Stimulated activated CD4-positive, alpha-beta T cell treated with anti-CD3 and anti-CD28 coated beads, Interleukin-2, amount 100 ng/mL, for 48 hours (primary cell): ENCODE results near the gene TRMT1.

ENCODE experiments used
- DNase-seq, 2 donors: peaks; one replicate each; pipeline ENCODE4 v3.0.0-alpha.2; 2020

The TRMT1 gene

DNA sequence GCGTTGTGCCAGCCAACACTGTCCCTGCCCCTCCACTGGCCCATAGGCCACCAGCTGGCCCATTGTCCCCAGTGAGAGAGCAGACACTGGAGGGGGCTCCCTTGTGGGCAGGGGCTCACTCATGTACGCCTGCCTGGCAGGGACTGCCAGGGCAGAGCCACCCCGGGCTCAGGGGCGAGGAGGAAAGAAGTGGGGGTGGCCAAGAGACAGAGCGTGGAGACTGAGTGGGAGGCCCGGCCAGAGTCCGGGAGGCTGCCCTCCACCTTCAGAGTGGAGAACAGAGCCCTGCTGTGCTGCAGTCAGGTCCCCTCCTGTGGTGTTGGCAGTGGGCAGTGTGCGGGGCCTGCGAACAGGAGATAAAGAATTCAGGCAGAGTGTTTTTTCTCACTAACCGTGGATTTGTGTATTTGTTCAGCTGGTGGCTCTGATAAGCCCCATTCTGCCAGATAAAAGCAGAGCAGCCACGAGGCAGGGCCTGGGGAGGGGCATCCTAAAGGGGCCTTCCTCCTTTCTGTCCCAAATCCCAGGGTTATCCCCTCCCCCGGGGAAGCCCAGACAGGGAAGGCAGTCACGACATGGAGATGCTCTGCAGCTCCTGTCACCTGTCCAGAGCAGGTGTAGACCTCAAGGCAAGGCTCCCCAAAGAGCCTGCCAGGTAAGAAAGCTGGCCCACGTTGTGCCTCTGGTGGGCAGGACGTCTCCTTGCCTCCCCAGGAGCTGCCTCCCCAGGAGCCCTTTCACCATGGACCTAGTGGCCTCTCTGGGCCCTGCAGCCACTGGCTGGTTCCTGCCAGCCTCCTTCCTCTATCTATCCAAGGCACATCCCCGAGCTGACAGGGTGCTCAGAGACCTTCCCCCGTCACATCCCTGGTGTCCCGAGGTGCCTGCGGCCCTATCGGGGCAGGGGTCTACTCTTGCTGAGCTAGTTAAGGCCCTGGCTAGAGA lies 46.9 kb downstream of the TRMT1 start:
- no peak for DNase-seq

DNA sequence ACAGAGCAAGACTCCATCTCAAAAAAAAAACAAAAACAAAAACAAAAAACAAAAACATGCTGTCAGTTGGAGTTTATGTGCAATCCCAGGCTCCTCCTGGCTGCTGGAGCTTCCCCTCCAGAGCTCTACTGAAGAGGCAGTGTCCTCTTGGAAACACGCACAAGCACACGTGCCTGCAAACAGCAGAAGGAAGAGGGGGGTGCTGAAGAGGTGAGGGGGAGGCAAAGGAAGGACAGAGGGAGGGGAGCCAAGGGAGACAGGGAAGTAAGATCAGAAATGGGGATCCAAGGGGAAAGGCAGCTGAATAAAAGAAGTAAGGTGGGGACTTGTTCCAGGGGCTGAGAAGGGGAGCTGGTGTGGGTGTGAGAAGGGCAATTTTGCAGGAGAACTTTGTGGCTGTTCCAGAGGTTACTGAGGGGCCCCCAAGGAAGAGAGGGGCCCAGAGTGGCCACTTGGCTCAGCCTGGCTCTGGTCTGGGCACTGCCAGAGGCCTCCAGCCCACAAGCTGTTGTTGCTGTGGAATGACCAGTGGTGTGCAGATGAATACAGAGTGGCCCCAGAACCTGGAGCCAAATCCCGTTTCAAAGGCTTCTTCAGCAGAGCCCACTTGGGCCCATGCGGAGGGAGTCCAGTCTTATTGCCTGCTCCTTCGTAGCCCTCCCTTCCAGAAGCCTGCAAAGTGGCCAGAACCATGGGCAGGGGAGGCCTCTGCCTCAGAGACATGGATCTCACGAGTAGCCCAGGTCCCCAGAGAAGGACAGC lies 48.3 kb downstream of the TRMT1 start:
- no peak for DNase-seq

- no peak for DNase-seq
These were observed 49.4 kb downstream of the TRMT1 start for GRCh38 chr19:13066933-13067807.

- DNase-seq = no peak
These were observed 50.3 kb downstream of the TRMT1 start for GRCh38 chr19:13066226-13066625.

- no peak for DNase-seq
These were observed 52.4 kb downstream of the TRMT1 start for GRCh38 chr19:13064092-13064489.

GRCh38 chr19:13063461-13064091 lies 53.0 kb downstream of the TRMT1 start:
- no peak for DNase-seq

- DNase-seq = no peak
These were observed 54.2 kb downstream of the TRMT1 start for GRCh38 chr19:13062317-13062716.

DNA sequence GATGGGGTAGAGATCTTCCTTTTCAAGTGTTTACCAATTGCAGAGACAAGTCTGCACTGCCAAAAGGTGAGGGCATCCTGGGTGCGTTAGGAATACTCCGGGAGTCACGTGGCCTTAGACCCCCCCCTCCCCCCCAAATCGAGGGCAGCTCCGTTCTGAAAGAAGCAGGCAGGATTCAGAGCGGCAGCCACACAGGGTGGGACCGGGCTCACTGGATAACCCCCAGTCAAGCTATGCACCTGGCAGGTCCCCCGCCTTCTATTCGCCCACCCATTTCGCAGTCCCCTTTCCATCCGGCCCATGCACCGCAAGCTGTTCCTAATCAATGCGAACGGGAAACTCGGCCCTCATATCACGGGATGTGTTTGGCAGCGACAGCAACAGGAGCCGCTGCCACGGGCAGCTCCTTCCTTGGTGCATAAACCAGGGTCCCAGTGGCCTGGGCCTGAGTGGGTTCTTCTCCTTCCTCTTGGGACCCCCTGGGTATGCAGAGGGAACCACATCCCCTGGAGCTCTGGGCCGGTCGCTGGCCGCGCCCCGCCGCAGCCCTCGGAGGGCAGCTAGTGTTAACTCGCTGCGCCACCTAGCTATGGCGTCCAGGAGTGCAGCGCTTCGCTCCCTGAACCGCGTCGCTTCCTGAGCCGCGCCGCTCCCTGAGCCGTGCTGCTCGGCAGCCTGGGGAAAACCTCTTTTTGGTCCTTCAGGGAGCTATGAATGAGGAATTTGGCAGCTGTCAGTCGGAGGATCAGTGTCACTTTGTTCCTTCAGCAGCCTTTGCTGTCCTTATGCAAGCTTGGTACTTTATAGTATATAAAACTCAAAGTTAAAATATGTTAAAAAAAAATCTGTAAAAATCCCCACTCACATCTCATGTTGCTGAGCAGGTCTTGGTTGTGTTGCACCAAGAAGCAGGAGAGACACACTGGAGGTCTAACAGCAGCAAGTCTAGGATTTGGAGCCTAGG lies 55.3 kb downstream of the TRMT1 start:
- DNase-seq = peak; percentile 81 to 85

DNA sequence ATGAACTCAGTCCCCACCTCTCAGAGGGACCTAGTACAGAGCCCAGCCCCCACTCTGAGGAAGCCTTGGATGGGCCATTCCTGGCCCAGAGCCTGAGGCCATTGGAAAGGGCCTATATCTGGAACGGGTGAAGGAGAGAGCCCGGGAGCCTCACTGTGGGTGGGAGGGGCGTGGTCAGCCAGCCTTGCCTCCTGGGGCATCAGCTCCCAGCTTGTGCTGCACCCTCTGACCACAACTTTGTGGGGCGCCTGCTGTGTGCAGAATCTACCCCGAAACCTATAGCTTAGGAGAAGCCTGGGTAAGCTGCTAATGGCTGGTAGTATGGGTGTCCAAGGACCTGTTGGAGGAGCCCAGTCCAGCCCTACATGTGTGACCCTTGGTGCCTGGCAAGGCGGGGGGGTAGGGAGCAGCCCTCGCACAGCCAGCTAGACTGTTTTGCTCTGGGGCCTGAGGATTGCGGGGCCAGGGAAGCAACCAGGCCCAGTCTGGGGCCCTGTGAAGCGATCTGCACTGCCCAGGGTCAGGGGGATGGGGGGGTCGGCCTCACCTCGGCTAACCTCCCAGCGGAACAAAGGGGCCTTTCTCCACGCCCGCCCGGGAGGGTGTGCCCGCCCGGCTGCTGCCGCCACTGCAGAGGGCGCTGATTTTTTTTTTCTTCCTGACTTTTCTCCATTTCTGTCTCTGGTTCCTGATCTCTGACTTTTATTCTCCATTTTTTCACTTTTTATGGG lies 56.1 kb downstream of the TRMT1 start:
- no peak for DNase-seq

DNA sequence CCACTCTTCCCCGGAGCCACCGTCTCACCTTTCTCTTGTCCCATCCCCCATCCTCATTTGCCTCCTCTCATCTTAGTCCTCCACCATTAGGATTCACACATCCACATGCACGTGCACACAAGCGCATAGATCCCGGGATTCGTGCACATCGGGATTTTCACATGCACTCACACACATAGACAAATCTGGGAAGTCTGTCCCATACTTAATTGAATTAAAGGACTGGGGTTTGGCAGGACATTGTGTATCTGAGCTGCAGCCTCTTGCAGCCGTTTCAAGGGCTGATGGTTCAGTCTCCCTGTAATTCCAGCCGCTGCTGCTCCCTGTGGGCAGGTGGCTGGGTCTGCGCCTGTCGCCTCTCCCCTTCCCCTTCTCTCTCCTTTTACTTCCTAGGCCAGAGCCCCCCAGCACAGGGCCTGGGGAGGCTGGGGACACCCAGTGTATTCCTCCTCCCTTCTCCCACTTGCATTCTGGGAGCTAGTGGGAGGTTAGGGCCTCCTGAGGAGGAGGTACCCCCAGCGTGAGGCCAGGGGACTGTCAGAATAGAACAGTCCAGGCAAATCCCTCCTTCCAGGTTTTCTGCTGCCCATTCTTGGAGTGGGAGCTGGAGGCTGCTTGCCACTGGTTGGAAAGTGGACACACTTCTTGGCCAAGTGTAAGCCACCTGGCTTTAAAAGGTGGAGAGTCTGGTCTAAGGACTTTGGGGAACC lies 57.4 kb downstream of the TRMT1 start:
- no peak for DNase-seq

GRCh38 chr19:13057744-13058143 lies 58.8 kb downstream of the TRMT1 start:
- DNase-seq = no peak

DNA sequence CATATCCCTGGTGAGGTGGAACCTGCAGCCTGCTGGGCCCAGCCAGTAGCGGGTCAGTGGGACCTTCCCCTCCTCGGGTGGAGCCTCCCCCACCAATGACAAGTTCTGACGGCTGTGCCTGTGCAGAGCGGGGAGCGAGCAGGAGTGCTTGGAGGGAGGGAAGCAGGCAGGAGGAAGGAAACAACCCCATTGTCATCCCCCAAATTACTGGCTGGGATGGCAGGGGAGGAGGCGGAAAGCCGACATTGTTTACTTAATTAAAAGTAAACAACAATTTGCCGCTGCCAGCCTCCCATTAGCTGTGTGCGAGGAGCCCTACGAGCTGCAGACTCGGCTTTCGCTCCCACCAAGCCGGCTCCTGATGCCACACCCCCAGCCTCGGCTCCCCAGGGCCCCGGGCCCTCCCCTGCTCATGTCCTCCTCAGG lies 59.4 kb downstream of the TRMT1 start:
- no peak for DNase-seq

GRCh38 chr19:13056052-13056660 lies 60.4 kb downstream of the TRMT1 start:
- no peak for DNase-seq

GRCh38 chr19:13055213-13056051 lies 61.1 kb downstream of the TRMT1 start:
- DNase-seq = no peak
